Panc1 (cell line): ENCODE results near the gene ALDH1B1.

Experiments
- CTCF ChIP-seq: fragments of 450-650 bp; IDR thresholded peaks from 2 replicates; pipeline ENCODE4 v1.5.1; 2017; ENCODE audit warnings: mild to moderate bottlenecking
- POLR2AphosphoS5 ChIP-seq: IDR thresholded peaks from 2 replicates; pipeline ENCODE4 v1.6.1; 2012; ENCODE audit warnings: mild to moderate bottlenecking, low read depth, low read length, moderate library complexity
- REST ChIP-seq, 2 experiments: IDR thresholded peaks; 2 replicates each; pipeline ENCODE4 v1.6.1; 2011 to 2012; ENCODE audit warnings: low read depth in 2 of 2, control low read depth in 1 of 2, low read length in 1 of 2, mild to moderate bottlenecking in 1 of 2, moderate library complexity in 1 of 2; ENCODE audit not compliant: insufficient read depth in 1 of 2

- TF ChIP-seq CTCF (no peak), REST (IDR thresholded peaks at IDR 0.05; ENCODE audit: insufficient read depth in 1 of 2, low read depth in 2 of 2, low read length in 1 of 2) (no peak), POLR2AphosphoS5 (no peak)
Observed at GRCh38 chr9:38443181-38443580, 50.7 kb downstream of the ALDH1B1 start.
